GM19452 (cell line): ENCODE results near the gene KDM1A.

Experiments used
- ATAC-seq: cut with Tn5 transposase; IDR thresholded peaks from one replicate; pipeline ENCODE4 v1.9.1; 2021; ENCODE audit not compliant: unreplicated experiment

The KDM1A gene

DNA sequence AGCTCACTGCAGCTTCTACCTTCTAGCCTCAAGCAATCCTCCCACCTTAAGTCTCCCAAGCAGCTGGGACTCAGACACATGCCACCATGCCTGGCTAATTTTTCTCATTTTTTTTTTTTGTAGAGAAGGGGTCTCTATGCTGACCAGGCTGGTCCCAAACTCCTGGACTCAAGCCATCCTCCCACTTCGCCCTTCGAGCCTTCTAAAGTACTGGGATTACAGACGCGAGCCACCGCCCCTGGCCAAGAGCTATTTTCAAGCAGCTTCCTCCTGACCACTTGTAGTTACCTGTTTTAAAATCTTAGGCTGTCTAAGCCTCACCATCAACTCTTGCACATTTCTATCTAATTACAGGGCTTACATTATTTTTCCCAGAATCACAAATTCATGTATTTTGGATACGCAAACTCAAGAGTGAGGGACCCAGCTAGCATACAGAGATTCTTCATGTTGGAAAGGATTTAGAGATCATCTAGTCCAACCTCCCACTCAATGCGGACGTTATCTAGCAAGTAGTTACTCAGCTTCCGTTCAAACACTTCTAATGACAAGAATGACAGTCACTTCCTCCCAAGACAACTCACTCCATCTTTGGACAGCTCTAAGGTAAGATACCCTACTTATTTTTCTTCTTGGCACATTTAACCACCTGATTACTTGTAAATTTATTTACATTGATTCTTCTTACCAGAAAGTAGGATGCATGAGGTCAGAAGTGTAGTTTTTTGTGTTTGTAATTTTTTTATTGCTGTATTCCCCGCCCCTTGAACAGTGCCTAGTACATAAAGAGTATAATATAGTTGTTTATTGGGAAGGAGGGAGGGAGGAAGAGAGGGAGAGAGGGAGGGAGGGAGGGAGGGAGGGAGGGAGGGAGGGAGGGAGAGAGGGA, 84.0 kb downstream of the KDM1A start:
- no peak for ATAC-seq

DNA sequence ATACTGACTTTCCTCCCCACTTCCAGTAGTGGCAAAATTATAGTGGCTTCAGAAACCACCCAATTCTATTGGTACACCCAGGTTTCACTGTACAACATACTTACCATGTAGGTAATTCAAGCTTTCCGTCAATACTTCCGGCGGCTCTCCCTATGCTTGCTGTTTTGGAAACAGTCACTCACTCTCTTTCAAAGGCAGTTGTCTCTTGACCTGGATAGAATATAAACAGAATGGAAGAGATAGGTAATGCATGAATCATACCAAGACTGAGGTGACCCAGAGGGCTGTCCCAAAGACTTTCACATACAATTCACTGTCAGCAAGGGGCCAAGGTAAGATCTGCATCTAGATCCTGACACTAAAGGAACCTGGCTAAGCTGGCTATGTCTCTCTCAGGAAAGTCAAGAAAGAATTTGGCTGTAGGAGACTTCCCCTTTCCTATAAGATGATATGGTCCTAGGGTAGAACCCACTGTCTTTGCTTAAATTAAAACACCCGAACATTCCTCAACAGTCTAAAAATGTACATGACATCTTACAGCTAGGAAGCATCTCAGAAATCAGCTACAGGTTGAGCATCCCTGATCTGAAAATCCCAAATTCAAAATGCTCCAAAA, 89.8 kb downstream of the KDM1A start:
- no peak for ATAC-seq

DNA sequence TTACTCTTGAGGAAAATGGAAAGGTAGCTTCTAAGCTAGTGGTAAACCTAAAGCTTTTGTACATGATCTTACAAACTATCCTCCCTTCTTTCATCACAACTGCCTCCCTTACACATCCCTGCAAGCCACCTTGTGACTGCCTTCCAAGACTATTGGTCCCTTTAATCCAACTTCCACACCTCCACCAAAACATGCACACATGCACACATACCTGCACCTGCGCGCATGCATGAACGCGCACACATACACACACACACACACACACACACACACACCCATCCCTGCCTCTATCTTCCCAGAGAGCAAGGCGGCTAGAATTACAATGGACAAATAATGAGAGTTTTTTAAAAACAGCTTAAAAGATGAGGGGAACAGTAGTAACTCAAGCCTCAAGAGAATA, 91.1 kb downstream of the KDM1A start:
- no peak for ATAC-seq

DNA sequence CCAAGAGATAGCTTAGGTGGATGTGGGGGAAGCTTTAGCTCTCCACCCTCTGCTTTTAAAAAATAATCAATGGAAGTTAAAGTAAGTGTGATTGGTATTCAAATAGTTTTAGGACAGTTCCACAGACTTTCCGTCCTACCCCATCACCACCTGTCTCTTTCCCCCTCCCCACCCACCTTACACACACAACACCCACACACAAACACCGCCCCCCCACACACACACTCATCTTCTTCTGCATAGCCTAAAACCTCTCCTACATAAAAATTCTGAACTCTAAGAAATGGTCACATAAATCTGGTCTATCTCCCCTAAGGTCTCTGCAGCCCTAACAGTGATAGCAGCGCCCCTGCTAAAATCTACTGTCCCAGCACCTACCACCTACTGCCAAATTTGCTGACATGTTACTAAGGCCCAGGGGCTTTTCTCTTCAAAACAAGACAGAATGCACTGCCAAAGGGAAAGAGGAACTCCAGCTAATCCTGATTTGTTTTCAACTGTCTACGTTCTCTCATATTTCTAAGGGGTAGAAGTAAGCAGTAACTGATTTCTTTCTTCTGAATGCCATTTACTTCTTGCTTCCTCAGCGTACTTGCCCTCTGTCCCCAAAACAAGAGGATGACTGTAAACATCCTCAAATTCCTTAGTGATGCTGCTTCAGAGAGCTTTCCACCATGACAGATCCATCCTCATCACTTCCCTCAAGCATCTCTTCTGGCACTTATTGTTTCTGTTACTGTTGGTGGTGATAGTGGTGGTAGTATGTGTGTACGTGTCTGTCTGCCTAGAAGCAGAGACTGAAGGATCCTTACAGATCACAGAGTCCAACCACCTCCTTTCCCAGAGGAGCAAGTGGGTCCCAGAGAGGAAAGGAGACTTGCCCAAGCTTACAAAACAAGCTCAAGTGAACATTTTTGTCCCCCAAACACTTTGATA, 92.6 kb downstream of the KDM1A start:
- ATAC-seq, result no peak

DNA sequence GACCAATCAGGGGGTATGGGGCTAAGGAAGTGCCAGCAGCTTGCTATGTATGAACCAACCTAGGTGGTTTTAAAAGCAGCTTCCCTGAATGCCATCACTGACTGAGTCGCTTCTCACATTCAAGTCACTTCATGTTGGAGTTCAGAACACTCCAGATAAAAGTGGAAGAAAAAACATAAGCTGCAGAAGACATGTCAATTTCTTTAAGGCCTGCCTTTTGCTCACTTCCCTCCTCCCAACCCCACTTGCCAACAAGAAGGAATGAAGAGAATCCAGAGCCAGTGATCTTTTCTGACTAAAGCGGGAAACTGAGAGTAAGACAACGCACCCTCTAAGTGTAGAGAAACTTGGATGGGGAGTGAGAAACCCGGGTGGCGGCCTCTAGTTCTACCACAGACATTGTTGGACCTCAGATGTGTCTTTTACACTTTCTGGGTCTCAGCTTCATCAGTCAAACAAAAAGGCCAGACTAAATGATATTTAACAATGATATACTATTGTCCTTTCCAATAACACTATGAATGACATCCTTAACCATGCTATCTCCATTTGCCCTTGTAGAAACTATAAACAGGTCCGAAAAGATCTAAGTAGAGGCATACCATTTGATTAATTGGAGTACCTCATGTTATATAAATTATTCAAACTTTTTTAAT, 95.3 kb downstream of the KDM1A start:
- ATAC-seq, result no peak

DNA sequence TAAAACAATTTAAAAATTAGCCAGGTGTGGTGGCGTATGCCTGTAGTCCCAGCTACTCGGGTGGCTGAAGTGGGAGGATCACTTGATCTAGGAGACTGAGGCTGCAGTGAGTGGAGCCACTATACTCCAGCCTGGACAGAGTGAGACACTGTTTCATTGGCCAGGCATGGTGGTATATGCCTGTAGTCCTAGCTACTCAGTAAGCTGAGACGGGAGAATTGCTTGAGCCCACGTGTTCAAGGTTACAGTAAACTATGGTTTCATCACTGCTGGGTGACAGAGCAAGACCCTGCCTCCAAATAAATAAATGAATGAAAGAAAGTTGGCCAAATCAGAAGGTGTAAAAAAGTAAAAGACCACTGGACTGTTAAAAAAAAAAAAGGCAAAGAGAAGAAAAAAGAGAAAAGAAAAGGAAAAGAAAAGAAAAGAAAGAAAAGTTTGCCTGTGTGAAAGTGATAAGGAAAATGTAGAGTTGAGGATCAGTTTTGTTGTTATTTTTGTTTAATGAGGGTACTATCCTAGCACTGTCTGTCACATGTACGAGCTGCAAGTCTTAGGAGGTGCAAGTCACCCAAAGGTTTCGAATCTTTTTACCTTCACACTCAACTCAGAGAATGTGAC, 97.1 kb downstream of the KDM1A start:
- no peak for ATAC-seq

DNA sequence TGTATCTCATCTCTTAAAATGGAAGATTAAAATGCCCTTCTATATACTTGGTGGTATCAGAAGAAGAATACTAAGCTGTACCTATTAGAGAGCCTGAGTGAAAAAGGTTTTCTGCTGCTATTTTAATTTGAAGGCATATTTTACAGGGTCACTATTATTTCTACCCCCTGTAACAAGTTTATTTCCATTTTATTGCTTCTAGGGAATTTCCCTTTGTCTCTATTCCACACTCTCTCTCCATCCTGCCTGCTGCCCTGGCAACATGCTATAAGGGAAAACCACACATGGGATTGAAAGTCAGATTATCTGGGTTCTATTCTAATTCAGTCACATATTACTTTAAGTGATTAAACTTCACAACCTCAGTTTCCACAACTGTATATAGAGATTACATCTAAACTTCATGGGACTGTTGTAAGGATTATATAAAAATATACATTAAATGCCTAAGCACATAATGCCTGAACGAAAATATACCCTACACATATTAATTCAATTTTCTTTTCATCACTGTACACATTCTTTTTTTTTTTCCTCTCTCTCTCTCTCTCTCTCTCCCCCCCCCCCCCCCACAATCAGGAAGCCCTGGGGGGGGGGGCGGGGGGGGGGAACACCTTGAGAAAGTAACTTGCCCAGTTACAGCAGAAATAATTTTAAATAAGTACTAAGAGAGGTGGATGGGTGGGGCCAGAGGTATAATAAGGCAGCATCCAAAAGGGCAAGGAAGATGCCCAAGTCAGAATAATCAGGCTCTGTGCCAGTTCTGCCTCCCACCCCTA, 97.8 kb downstream of the KDM1A start:
- ATAC-seq, result no peak

DNA sequence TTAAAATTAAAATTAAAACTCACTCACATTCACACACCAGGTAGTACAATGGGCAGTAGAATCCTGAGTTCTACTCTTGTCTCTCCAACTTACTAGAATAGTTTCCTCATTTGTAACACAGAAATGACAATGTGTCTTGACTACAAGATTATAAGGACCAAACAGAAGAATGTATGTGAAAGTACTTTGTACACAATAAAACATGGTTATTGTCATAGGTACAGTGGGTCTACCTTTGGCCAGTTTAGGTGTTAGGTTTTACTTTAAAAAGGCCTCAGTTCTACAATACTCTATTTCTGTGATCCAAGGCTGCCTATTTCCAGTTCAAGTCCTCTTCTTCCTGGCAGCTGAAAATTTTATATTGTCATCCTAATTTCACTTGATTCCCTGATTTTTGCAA, 99.1 kb downstream of the KDM1A start:
- ATAC-seq, result no peak

DNA sequence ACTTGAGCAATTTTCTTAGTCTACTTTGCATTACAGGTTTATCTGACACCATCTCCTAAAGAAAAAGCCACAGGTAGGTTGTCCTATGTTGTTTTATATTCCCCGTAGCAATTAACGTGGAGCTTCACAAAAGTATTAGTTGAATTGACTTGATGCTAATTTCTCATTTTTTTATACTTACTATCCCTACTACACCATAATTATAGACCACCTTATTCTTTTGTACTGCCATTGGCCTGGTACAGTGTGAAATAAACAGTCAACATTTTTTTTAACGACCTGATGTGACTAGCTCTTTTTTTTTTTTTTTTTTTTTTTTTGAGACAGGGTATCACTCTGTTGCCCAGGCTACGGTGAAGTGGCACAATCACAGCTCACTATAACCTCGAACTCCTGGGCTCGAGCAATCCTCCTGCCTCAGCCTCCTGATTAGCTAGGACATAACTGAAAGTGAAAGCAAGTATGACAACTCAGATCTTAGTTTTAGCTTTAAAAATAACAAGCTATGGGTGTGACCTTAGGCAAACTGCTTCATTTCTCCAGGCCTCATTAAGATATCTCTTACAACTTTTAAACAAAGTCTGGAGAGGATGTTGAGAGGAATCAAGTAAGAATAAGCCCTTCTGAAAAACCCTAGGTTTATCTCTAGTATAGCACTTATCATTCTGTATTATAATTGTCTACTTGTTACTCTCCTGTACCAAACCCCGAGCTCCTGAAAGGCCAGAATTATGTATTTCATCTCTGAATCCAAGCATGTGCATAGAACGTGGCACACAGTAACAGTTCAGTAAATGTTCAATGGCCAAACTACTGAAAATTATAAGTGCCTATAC, 99.9 kb downstream of the KDM1A start:
- ATAC-seq, result no peak

DNA sequence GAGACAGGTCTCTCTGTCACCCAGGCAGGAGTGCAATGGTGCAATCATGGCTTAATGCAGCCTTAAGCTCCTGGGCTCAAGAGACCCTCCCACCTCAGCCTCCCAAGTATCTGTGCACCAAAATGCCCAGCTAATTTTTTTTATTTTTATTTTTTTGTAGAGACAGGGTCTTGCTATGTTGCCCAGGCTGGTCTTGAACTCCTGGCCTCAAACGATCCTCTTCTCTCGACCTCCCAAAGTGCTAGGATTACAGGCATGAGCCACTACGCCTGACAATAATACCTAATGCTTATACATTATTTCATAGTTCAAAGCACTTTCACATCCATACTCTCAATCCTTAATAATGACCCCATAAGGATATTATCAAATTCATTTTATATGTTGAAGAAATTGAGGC, 101.1 kb downstream of the KDM1A start:
- no peak for ATAC-seq

DNA sequence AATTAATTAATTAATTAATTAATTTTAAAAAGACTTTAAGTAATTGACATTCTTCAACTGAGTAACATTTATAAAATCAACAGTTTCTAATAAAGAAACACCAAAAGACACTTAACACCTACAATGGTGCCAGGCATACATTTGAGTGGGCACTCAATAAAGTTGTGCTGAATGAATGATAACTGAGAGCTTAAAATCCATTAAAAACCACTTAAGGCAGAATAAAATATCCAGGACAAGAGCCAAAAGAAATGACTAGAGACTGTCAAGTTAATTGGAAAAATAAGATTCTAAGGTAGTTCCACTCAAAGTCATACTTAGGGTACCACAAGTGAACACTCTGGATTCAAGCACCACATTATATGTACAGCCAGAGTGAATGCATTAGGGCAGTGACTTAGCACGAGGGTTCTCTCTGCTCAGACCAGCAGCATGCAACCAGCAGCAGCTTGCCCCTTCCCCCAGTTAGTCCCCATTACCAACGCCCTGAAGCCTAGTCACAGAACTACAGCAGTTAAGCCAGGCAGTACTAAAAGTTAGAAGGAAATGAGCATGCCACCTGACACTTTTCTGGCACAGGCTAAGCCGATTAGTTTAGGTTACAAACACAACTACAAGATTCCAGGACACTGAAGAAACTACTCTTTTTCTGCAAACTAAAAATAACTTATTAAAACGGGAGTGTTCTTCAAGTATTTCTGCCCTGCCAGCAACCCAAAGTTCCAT, 102.9 kb downstream of the KDM1A start:
- ATAC-seq, result no peak

DNA sequence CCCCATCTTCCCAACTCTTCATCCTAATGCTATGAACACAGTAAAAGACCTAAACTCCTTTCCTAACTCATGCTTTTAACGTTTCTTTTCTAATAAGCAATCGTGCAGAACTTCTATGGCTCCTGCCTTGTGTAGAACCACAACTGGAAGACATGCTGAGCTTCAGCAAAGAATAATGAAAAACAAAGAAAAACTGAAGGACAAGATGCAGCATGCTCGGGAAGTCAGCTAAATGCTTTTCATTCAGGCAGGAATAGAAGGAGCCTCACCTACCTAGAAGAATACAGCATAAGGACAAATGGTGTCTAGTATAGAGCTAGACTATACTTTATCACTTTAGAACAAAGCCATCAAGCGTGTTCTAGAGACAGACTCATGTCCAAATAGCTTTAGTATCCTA, 103.5 kb downstream of the KDM1A start:
- ATAC-seq, result no peak

DNA sequence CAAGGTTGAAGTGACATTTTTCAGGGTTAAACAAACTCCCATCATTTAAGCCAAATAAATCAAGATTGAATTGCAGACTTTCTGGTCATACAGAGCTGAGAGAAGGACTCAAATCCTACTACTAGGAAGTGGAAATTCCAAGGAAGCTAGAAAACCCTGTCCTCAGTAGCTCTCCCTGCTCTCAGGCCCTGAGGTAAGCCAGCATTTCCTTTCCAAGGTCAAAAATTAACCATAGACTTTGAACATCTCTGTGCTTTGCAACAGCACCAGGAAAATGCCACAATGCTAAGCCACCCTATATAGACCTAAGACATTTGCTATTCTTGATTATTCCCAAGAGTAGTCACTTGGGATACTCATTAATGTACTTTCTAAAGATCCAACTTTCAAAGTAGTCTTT, 104.3 kb downstream of the KDM1A start:
- no peak for ATAC-seq

DNA sequence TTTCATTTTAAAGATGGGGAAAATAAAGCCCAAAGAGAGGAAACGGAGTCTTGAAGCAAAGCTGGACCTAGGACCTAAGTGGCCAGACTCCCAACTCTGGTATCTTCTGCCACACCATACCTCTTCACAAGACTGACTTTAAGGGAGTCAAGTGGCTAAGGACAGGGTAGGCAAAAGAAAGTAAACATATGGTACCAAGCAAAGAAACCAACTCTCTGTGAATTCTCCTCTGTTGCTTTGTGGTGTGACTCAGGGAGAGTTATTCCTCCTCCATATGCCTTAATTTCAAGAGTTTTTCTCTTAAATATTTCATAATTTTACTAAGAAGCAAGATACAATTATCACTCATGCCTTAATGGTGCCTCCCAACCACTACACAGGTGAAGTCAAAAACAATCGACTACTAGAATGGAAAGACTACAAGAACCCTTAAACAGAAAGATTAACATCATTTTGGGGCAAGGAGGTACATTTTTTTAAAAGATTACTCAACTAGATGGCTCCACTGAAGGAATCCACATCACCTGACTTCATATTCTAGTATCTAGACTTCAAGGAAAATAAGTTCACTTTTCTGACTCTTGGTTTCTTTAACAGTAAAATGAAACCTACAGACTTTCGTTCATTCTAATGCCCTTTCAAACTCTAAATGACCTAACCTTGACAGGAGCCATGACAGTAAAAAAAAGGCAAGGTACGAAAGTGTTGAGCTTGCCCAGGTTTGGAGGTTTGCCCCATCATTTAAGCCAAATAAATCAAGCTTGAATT, 105.2 kb downstream of the KDM1A start:
- ATAC-seq, result no peak

DNA sequence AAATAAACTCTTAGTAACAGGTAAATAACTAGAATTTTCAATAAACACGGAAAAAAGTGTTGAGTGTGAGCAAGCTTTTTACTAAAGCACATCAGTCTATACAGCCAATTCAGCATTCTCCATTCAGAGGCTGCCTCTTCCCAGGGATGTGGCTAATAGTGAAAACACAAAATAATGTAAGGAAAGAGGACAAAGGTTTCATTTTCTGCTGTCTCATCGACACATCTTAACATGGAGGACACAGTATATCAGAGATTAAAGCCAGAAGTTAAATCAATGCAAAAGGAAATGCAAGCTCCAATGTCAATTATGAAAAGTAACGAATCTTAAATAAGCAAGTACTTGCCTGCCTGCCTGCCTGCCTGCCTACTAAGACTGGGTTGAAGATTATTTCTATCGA, 106.2 kb downstream of the KDM1A start:
- ATAC-seq, result no peak

DNA sequence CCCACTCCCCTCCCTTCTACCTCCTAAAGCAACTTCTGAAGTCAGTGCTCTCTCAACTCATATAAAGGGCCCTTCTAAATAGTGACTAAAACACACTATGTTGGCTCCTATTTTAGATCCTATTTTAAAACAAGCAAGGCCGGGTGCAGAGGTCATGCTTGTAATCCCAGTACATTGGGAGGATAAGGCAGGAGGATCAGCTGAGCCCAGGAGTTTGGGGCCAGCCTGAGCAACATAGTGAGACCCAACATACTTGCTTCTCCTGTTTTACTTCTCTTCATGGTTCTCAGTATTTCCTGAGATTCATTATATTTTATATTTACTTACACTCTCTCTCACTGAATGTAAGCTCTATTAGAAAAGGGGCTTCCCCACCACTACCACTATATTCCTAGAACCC, 106.9 kb downstream of the KDM1A start:
- no peak for ATAC-seq

DNA sequence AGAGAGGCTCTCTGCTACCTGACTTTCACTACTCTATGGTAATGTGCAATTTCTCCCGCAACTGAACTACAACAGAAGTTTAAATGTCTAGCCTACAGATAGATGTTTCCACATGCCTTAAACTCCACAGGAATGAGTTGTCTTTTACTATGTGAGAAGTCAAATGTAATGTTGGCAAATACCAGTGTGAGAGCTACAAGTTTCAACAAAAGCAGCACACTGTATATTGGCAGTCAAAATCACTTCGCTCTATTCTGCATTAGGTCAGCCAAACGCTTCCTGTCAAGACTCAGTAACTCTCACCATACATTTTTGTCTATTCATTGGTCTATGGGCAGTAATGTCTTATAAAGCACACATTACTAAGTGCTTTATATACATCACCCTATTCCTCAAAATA, 107.5 kb downstream of the KDM1A start:
- no peak for ATAC-seq

DNA sequence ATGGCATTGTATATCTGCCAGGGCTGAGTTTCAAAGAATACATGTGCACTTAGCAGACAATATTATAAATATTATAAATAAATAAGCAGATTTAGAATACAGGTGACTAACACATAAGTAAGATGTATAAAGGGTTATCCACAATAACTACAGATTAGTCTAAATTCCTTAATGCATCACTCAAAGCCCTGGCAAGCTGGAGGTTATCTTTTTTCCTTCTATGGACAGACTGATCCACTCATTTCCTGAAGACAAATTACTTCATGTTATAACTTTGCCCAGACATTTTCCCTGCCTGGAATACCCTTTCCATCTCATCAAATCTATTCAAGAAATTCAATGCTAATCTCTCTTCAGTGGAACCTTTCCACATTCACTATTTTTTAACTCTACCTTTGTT, 110.6 kb downstream of the KDM1A start:
- no peak for ATAC-seq
